HUES64 (cell line): ENCODE measurements around the gene LY9. TPM values are rescaled to one million over a fixed set of nuclear protein-coding genes. Genes with fewer than 3 reads are reported as not detected.

ENCODE experiments used
- H3K27ac ChIP-seq: 2 replicates; pipeline ENCODE4 v1.7.0; 2013; ENCODE audit warnings: low read depth, low read length, inconsistent platforms
- H3K27me3 ChIP-seq: 2 replicates; pipeline ENCODE4 v1.6.1; 2013; ENCODE audit warnings: mild to moderate bottlenecking, low read length; ENCODE audit not compliant: insufficient read depth
- H3K36me3 ChIP-seq: 2 replicates; pipeline ENCODE4 v1.6.1; 2013; ENCODE audit warnings: mild to moderate bottlenecking, low read length; ENCODE audit not compliant: insufficient read depth
- H3K4me1 ChIP-seq: 2 replicates; pipeline ENCODE4 v1.6.1; 2013; ENCODE audit warnings: mild to moderate bottlenecking, low read length, moderate library complexity; ENCODE audit not compliant: insufficient read depth
- H3K4me3 ChIP-seq: 2 replicates; pipeline ENCODE4 v1.5.1; 2013; ENCODE audit warnings: mild to moderate bottlenecking, low read length, moderate library complexity
- H3K9ac ChIP-seq: 2 replicates; pipeline ENCODE4 v1.6.1; 2013; ENCODE audit warnings: mild to moderate bottlenecking, low read depth, low read length
- H3K9me3 ChIP-seq: 2 replicates; pipeline ENCODE4 v1.6.1; 2013; ENCODE audit warnings: low read depth, low read length; ENCODE audit not compliant: insufficient read depth
- WGBS: fragments of 150-250, 120-280 bp; methylation state at CpG from one replicate; pipeline ENCODE4 v1.1.7; 2013; ENCODE audit warnings: missing lambda C conversion rate; 5-methylcytosine and 5-hydroxymethylcytosine counted together
- polyA plus RNA-seq, 2 experiments: library from polyadenylated mRNA; stranded (reverse); fragments of 50-300 nt; gene quantifications; one replicate each; pipeline ENCODE4 v1.2.3, GENCODE V29; 2013

Gene LY9
- polyA plus RNA-seq (2013, experiment 1 of 2) = not detected
- polyA plus RNA-seq (2013, experiment 2 of 2) = not detected

GRCh38 chr1:160795951-160796383, at the start of gene LY9:
LY9 (plus strand) TSS chr1:160796174; CDS start chr1:160796188, 14 bp downstream.
- H3K9me3 ChIP-seq = no peaks in the 10 kb centered on the region
- H3K4me3 ChIP-seq = no peak within 1 kb of the TSS
- H3K36me3 ChIP-seq = no peaks in the 10 kb centered on the region
- WGBS = 89% methylated on average over 3 of the region's 4 CpGs
- H3K9ac ChIP-seq = no peak within 1 kb of the TSS
- H3K27ac ChIP-seq = no peak within 1 kb of the TSS
- H3K27me3 ChIP-seq = no peaks in the 10 kb centered on the region
- no peaks in the 10 kb centered on the region for H3K4me1 ChIP-seq

- Histone ChIP-seq H3K36me3 (no peaks in the 10 kb centered on the region), H3K9me3 (no peaks in the 10 kb centered on the region), H3K27ac (peak overlapping the region; percentile 49; the same call in 1 of the 2 replicates), H3K9ac (no peak overlapping the region; the same call in 1 of the 2 replicates), H3K27me3 (no peaks in the 10 kb centered on the region), H3K4me1 (peaks cover 10% of the 10 kb centered on the region), H3K4me3 (no peak overlapping the region)
- 53% methylated on average over 6 of the region's 7 CpGs for WGBS
These were observed 49.0 kb upstream of the LY9 start for GRCh38 chr1:160746836-160747500.

GRCh38 chr1:160747717-160748116, 48.3 kb upstream of the LY9 start:
- H3K9me3 ChIP-seq = no peaks in the 10 kb centered on the region
- no peaks in the 10 kb centered on the region for H3K36me3 ChIP-seq
- H3K27ac ChIP-seq = no peak overlapping the region; the same call in 1 of the 2 replicates
- peaks cover 10% of the 10 kb centered on the region for H3K4me1 ChIP-seq
- no peak overlapping the region for H3K9ac ChIP-seq
- no peaks in the 10 kb centered on the region for H3K27me3 ChIP-seq
- H3K4me3 ChIP-seq = no peak overlapping the region

GRCh38 chr1:160748181-160748877, 47.6 kb upstream of the LY9 start:
- no peaks in the 10 kb centered on the region for H3K27me3 ChIP-seq
- no peak overlapping the region for H3K27ac ChIP-seq
- WGBS = 96% methylated on average over 10 of the region's 10 CpGs
- H3K4me1 ChIP-seq = peaks cover 10% of the 10 kb centered on the region
- no peak overlapping the region for H3K4me3 ChIP-seq
- no peaks in the 10 kb centered on the region for H3K9me3 ChIP-seq
- no peaks in the 10 kb centered on the region for H3K36me3 ChIP-seq
- H3K9ac ChIP-seq = no peak overlapping the region

- Histone ChIP-seq H3K27me3 (no peaks in the 10 kb centered on the region), H3K9me3 (no peaks in the 10 kb centered on the region), H3K27ac (no peak overlapping the region), H3K4me1 (peaks cover 10% of the 10 kb centered on the region), H3K36me3 (no peaks in the 10 kb centered on the region), H3K9ac (no peak overlapping the region), H3K4me3 (no peak overlapping the region)
- WGBS = no CpG with 5 or more reads among the region's 1 CpG
These were observed 47.1 kb upstream of the LY9 start for GRCh38 chr1:160748878-160749269.

GRCh38 chr1:160750608-160751007, 45.4 kb upstream of the LY9 start:
- no peak overlapping the region for H3K27ac ChIP-seq
- H3K4me3 ChIP-seq = no peak overlapping the region
- H3K9ac ChIP-seq = no peak overlapping the region
- no peaks in the 10 kb centered on the region for H3K27me3 ChIP-seq
- no peaks in the 10 kb centered on the region for H3K9me3 ChIP-seq
- no peaks in the 10 kb centered on the region for H3K36me3 ChIP-seq
- peaks cover 6% of the 10 kb centered on the region for H3K4me1 ChIP-seq
- WGBS = 86% methylated on average over 2 of the region's 2 CpGs

GRCh38 chr1:160752406-160752805, 43.6 kb upstream of the LY9 start:
- H3K36me3 ChIP-seq = no peaks in the 10 kb centered on the region
- no peaks in the 10 kb centered on the region; the same call in 1 of the 2 replicates for H3K4me1 ChIP-seq
- no peak overlapping the region for H3K27ac ChIP-seq
- no peak overlapping the region for H3K4me3 ChIP-seq
- no peak overlapping the region for H3K9ac ChIP-seq
- no peaks in the 10 kb centered on the region for H3K27me3 ChIP-seq
- H3K9me3 ChIP-seq = no peaks in the 10 kb centered on the region
- WGBS = 91% methylated on average over 3 of the region's 3 CpGs

GRCh38 chr1:160752924-160753323, 43.0 kb upstream of the LY9 start:
- Histone ChIP-seq H3K4me3 (no peak overlapping the region), H3K9ac (no peak overlapping the region), H3K27me3 (no peaks in the 10 kb centered on the region), H3K9me3 (no peaks in the 10 kb centered on the region), H3K27ac (no peak overlapping the region), H3K36me3 (no peaks in the 10 kb centered on the region), H3K4me1 (no peaks in the 10 kb centered on the region)
- 86% methylated on average over 5 of the region's 5 CpGs for WGBS

GRCh38 chr1:160753594-160753993, 42.4 kb upstream of the LY9 start:
- no peaks in the 10 kb centered on the region for H3K27me3 ChIP-seq
- H3K9me3 ChIP-seq = no peaks in the 10 kb centered on the region
- H3K9ac ChIP-seq = no peak overlapping the region
- H3K27ac ChIP-seq = no peak overlapping the region
- H3K36me3 ChIP-seq = no peaks in the 10 kb centered on the region
- H3K4me3 ChIP-seq = no peak overlapping the region
- H3K4me1 ChIP-seq = no peaks in the 10 kb centered on the region

DNA sequence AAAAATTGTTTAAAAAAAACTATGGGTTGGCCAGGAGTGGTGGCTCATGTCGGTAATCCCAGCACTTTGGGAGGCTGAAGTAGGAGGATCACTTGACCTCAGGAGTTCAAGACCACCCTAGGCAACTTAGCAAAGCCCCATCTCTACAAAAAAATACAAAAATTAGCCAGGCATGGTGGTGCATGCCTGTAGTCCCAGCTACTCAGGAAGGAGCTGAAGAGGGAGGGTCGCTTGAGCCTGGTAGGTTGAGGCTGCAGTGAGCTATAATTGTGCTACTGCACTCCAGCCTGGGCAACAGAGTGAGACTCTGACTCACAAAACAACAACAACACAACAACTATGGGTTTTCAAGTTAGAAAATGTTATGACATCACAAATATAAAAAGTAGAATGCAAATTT, 40.5 kb upstream of the LY9 start:
- WGBS = 96% methylated on average over 2 of the region's 2 CpGs
- no peak overlapping the region for H3K9ac ChIP-seq
- H3K4me3 ChIP-seq = no peak overlapping the region
- H3K27me3 ChIP-seq = no peaks in the 10 kb centered on the region
- H3K27ac ChIP-seq = no peak overlapping the region
- H3K36me3 ChIP-seq = no peaks in the 10 kb centered on the region
- H3K4me1 ChIP-seq = no peaks in the 10 kb centered on the region
- no peaks in the 10 kb centered on the region for H3K9me3 ChIP-seq

GRCh38 chr1:160755911-160756848, 39.8 kb upstream of the LY9 start:
- Histone ChIP-seq H3K9ac (no peak overlapping the region), H3K9me3 (no peaks in the 10 kb centered on the region), H3K4me3 (no peak overlapping the region), H3K27me3 (no peaks in the 10 kb centered on the region), H3K27ac (no peak overlapping the region), H3K4me1 (no peaks in the 10 kb centered on the region), H3K36me3 (no peaks in the 10 kb centered on the region)
- 89% methylated on average over 5 of the region's 5 CpGs for WGBS
